Progenitor cell of endocrine pancreas (in vitro differentiated cells): ENCODE measurements around the gene ATF3. TPM values are rescaled to one million over a fixed set of nuclear protein-coding genes. Genes with fewer than 3 reads are reported as not detected.

Experiments used
- DNase-seq: peaks from one replicate; pipeline ENCODE4 v3.0.0; 2021; ENCODE audit warnings: low spot score; ENCODE audit not compliant: unreplicated experiment
- H3K27ac Mint-ChIP-seq: 2 replicates; pipeline ENCODE4 v1.8.0; 2021; ENCODE audit warnings: mild to moderate bottlenecking, moderate library complexity, mixed read lengths
- H3K27me3 Mint-ChIP-seq: 2 replicates; pipeline ENCODE4 v1.8.0; 2021; ENCODE audit warnings: mixed read lengths
- H3K36me3 Mint-ChIP-seq: 2 replicates; pipeline ENCODE4 v1.8.0; 2022; ENCODE audit warnings: mixed read lengths; ENCODE audit not compliant: insufficient read depth
- H3K4me1 Mint-ChIP-seq: 2 replicates; pipeline ENCODE4 v1.8.0; 2021; ENCODE audit warnings: low read depth, mixed read lengths
- H3K4me3 Mint-ChIP-seq: 2 replicates; pipeline ENCODE4 v1.8.0; 2021; ENCODE audit warnings: low read depth, mild to moderate bottlenecking, moderate library complexity, mixed read lengths
- H3K9me3 Mint-ChIP-seq: 2 replicates; pipeline ENCODE4 v1.8.0; 2021; ENCODE audit warnings: low read depth, mixed read lengths
- total RNA-seq: library from RNA; stranded (reverse); gene quantifications from 2 replicates; pipeline ENCODE4 v1.2.1, GENCODE V29; 2021
- TF ChIP-seq, protein P1 (sequence below): fragments of 200-600 bp; sonication (generic); IDR thresholded peaks from one replicate; pipeline ENCODE4 v1.5.0; 2021; ENCODE audit warnings: antibody characterized with exemption, mild to moderate bottlenecking; ENCODE audit not compliant: unreplicated experiment

Gene ATF3
- total RNA-seq, 1 donor from 2014 or later = 14.6 TPM

DNA sequence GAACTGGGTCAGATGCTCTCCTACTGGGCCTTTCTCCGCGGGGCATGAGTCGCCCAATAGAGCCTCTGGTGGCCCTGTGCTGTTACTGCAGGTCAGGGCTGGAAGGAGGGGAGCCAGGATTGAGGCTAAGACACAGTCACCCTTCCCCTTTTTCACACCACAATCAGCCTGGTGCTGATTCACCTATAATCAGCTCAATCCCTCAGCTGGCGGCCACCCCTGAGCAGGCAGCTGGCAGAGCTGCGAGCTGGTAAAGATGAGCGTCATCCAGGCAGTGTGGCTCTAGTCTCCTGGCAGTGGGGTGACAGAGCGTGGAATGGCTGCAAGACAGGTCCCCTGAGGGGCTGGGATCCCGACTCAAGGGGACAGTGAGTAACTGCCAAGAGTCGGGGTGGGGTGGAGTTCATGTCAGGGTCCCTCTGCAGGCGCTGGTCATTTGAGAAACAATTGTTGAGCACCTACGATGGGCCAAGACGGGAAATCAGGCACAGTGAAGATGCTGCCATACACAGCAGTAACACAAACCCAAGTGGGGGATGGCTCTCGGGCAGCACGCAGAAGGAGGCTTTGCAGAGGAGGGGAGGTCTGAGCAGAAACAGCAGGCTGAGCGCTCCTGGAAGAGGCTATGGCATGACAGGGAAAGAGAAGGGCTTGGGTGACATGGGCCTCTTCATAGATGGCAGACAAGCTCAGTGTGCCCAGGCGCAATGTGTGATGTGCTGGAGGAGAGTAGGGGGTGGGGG is 21.8 kb downstream of the ATF3 start:
- peak; percentile 42 for DNase-seq
- Mint-ChIP-seq H3K9me3 (peaks cover 7% of the 10 kb centered on the region), H3K4me1 (peaks cover 1% of the 10 kb centered on the region), H3K36me3 (no peaks in the 10 kb centered on the region), H3K27me3 (peaks cover 28% of the 10 kb centered on the region), H3K4me3 (no peak overlapping the region), H3K27ac (no peak overlapping the region)
- TF ChIP-seq, protein P1, sequence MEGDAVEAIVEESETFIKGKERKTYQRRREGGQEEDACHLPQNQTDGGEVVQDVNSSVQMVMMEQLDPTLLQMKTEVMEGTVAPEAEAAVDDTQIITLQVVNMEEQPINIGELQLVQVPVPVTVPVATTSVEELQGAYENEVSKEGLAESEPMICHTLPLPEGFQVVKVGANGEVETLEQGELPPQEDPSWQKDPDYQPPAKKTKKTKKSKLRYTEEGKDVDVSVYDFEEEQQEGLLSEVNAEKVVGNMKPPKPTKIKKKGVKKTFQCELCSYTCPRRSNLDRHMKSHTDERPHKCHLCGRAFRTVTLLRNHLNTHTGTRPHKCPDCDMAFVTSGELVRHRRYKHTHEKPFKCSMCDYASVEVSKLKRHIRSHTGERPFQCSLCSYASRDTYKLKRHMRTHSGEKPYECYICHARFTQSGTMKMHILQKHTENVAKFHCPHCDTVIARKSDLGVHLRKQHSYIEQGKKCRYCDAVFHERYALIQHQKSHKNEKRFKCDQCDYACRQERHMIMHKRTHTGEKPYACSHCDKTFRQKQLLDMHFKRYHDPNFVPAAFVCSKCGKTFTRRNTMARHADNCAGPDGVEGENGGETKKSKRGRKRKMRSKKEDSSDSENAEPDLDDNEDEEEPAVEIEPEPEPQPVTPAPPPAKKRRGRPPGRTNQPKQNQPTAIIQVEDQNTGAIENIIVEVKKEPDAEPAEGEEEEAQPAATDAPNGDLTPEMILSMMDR = peak; percentile 73

DNA sequence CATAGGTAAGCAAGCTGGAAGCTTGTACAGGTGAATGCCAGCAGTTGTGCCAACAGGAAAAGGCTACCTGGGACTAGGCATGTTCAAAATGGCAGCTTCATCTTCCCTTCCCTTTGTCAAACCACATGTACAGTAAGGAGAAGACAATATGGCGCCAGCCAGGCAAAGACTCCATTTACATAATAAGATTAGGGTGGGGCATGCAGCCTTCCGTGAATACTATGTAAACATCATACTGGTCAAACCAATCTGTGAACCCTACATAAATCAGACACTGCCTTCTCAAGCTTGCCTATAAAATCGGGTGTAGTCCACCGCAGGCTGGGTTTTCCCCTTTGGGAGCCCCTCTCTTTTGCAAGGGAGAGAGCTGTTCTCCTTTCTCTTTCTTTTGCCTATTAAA is 24.6 kb downstream of the ATF3 start:
- TF ChIP-seq, protein P1 = no peak
- Mint-ChIP-seq H3K27ac (no peak overlapping the region), H3K36me3 (no peaks in the 10 kb centered on the region), H3K4me1 (peaks cover 1% of the 10 kb centered on the region), H3K9me3 (peaks cover 7% of the 10 kb centered on the region), H3K4me3 (no peak overlapping the region), H3K27me3 (peaks cover 18% of the 10 kb centered on the region)
- DNase-seq = no peak

GRCh38 chr1:212634252-212634651 is 25.7 kb downstream of the ATF3 start:
- peaks cover 20% of the 10 kb centered on the region for H3K27me3 Mint-ChIP-seq
- H3K27ac Mint-ChIP-seq = no peak overlapping the region
- no peaks in the 10 kb centered on the region for H3K4me1 Mint-ChIP-seq
- peaks cover 7% of the 10 kb centered on the region for H3K9me3 Mint-ChIP-seq
- TF ChIP-seq, protein P1 = no peak
- no peak for DNase-seq
- no peak overlapping the region for H3K4me3 Mint-ChIP-seq
- H3K36me3 Mint-ChIP-seq = no peaks in the 10 kb centered on the region

GRCh38 chr1:212635141-212635631 is 26.6 kb downstream of the ATF3 start:
- DNase-seq = no peak
- TF ChIP-seq, protein P1 = no peak
- Mint-ChIP-seq H3K36me3 (no peaks in the 10 kb centered on the region), H3K27ac (no peak overlapping the region), H3K4me1 (no peaks in the 10 kb centered on the region), H3K4me3 (no peak overlapping the region), H3K27me3 (peaks cover 26% of the 10 kb centered on the region), H3K9me3 (peaks cover 7% of the 10 kb centered on the region)

GRCh38 chr1:212637902-212638301 is 29.3 kb downstream of the ATF3 start:
- Mint-ChIP-seq H3K4me3 (no peak overlapping the region), H3K27me3 (peaks cover 22% of the 10 kb centered on the region), H3K36me3 (no peaks in the 10 kb centered on the region), H3K27ac (no peak overlapping the region), H3K4me1 (no peaks in the 10 kb centered on the region), H3K9me3 (peaks cover 7% of the 10 kb centered on the region)
- TF ChIP-seq, protein P1 = no peak
- no peak for DNase-seq
